Mesenchymal stem cell (in vitro differentiated cells and primary cell): ENCODE data around the gene TPST2.

ENCODE experiments used
- DNase-seq: peaks from one replicate; pipeline ENCODE4 v3.0.0-alpha.2; 2013
- H2AFZ ChIP-seq: one replicate; pipeline ENCODE4 v1.6.1; 2013; ENCODE audit warnings: low read depth, mild to moderate bottlenecking, control low read depth, inconsistent platforms, low read length, moderate library complexity
- H2AK5ac ChIP-seq: 2 replicates; pipeline ENCODE4 v1.6.1; 2013; ENCODE audit warnings: low read length, moderate library complexity, mild to moderate bottlenecking, inconsistent platforms; ENCODE audit not compliant: severe bottlenecking
- H2BK120ac ChIP-seq: one replicate; pipeline ENCODE4 v1.6.1; 2013; ENCODE audit warnings: low read depth, mild to moderate bottlenecking, inconsistent platforms, low read length, moderate library complexity
- H2BK12ac ChIP-seq, 2 experiments: one replicate each; pipeline ENCODE4 v1.6.1; 2013; ENCODE audit warnings: inconsistent platforms in 2 of 2, low read length in 2 of 2, mild to moderate bottlenecking in 2 of 2, moderate library complexity in 2 of 2, control low read depth in 1 of 2
- H2BK15ac ChIP-seq: one replicate; pipeline ENCODE4 v1.6.1; 2013; ENCODE audit warnings: mild to moderate bottlenecking, low read depth, inconsistent platforms; ENCODE audit not compliant: poor library complexity, severe bottlenecking
- H2BK5ac ChIP-seq: 2 replicates; pipeline ENCODE4 v1.6.1; 2013; ENCODE audit warnings: low read depth, mild to moderate bottlenecking, low read length, control low read depth, inconsistent platforms; ENCODE audit not compliant: poor library complexity, severe bottlenecking
- H3K14ac ChIP-seq, 2 experiments: one replicate each; pipeline ENCODE4 v1.6.1; 2013; ENCODE audit warnings: inconsistent platforms in 2 of 2, low read length in 2 of 2, control low read depth in 1 of 2, mild to moderate bottlenecking in 1 of 2, moderate library complexity in 1 of 2
- H3K18ac ChIP-seq, 2 experiments: one replicate each; pipeline ENCODE4 v1.6.1; 2013; ENCODE audit warnings: inconsistent platforms in 2 of 2, low read length in 2 of 2, control low read depth in 1 of 2, low read depth in 1 of 2, mild to moderate bottlenecking in 1 of 2
- H3K23ac ChIP-seq, 2 experiments: one replicate each; pipeline ENCODE4 v1.6.1; 2013; ENCODE audit warnings: inconsistent platforms in 2 of 2, low read length in 2 of 2, mild to moderate bottlenecking in 2 of 2, moderate library complexity in 2 of 2, control low read depth in 1 of 2
- H3K27ac ChIP-seq: 2 replicates; pipeline ENCODE4 v1.5.1; 2013; ENCODE audit warnings: mild to moderate bottlenecking, moderate library complexity, low read length, control low read depth, inconsistent platforms; ENCODE audit not compliant: poor library complexity, severe bottlenecking
- H3K27me3 ChIP-seq, 2 experiments: 2 replicates each; pipeline versions ENCODE4 v1.6.1 to v1.7.0; 2013; ENCODE audit warnings: low read length in 2 of 2, mild to moderate bottlenecking in 2 of 2, moderate library complexity in 2 of 2, control low read depth in 1 of 2, inconsistent platforms in 1 of 2; ENCODE audit not compliant: control insufficient read depth in 1 of 2, insufficient read depth in 1 of 2
- H3K36me3 ChIP-seq, 2 experiments: 2 replicates each; pipeline versions ENCODE4 v1.6.1 to v1.7.0; 2013; ENCODE audit warnings: low read length in 2 of 2, control low read depth in 1 of 2, inconsistent platforms in 1 of 2, low read depth in 1 of 2, mild to moderate bottlenecking in 1 of 2; ENCODE audit not compliant: insufficient read depth in 2 of 2, control insufficient read depth in 1 of 2
- H3K4ac ChIP-seq, 2 experiments: one replicate each; pipeline ENCODE4 v1.6.1; 2013; ENCODE audit warnings: inconsistent platforms in 2 of 2, low read length in 2 of 2, mild to moderate bottlenecking in 2 of 2, moderate library complexity in 2 of 2, control low read depth in 1 of 2, low read depth in 1 of 2
- H3K4me1 ChIP-seq: 2 replicates; pipeline ENCODE4 v1.6.1; 2013; ENCODE audit warnings: low read depth, low read length, control low read depth; ENCODE audit not compliant: control insufficient read depth, insufficient read depth
- H3K4me2 ChIP-seq: 2 replicates; pipeline ENCODE4 v1.6.1; 2013; ENCODE audit warnings: low read length, mild to moderate bottlenecking, inconsistent platforms; ENCODE audit not compliant: poor library complexity, severe bottlenecking
- H3K4me3 ChIP-seq, 2 experiments: 2 replicates each; pipeline versions ENCODE4 v1.5.1 to v1.7.0; 2013; ENCODE audit warnings: low read length in 2 of 2, mild to moderate bottlenecking in 2 of 2, control low read depth in 1 of 2, low read depth in 1 of 2; ENCODE audit not compliant: insufficient read depth in 1 of 2
- H3K79me1 ChIP-seq: replicated peaks from 2 replicates; pipeline ENCODE4 v1.6.1; 2013; ENCODE audit warnings: mild to moderate bottlenecking, control low read depth, low read length, inconsistent platforms; ENCODE audit not compliant: poor library complexity, severe bottlenecking
- H3K9ac ChIP-seq: 2 replicates; pipeline ENCODE4 v1.7.0; 2013; ENCODE audit warnings: mild to moderate bottlenecking, low read length, moderate library complexity
- H3K9me3 ChIP-seq: 2 replicates; pipeline ENCODE4 v1.7.0; 2013; ENCODE audit warnings: mild to moderate bottlenecking, low read length; ENCODE audit not compliant: control insufficient read depth
- H4K8ac ChIP-seq: one replicate; pipeline ENCODE4 v1.6.1; 2013; ENCODE audit warnings: inconsistent platforms, mild to moderate bottlenecking, low read length, moderate library complexity
- H4K91ac ChIP-seq: one replicate; pipeline ENCODE4 v1.6.1; 2013; ENCODE audit warnings: mild to moderate bottlenecking, low read length, inconsistent platforms
- WGBS: methylation state at CpG from one replicate; pipeline ENCODE4 v1.1.7; 2013; ENCODE audit warnings: mixed read lengths; 5-methylcytosine and 5-hydroxymethylcytosine counted together

TPST2 gene

GRCh38 chr22:26483439-26484359, 106.2 kb downstream of the TPST2 start, which contains the start of the genes HPS4 and SRRD:
HPS4 (minus strand) TSS chr22:26483783; CDS start chr22:26481762, 2,021 bp downstream.
SRRD (plus strand) TSS chr22:26483877; CDS start chr22:26483891, 14 bp downstream.
- peak within 1 kb of the TSS; percentile 25 for H2AK5ac ChIP-seq
- peak within 1 kb of the TSS; percentile 90 for H2BK5ac ChIP-seq
- H3K4me3 ChIP-seq: peak within 1 kb of the TSS; percentile 86 to 87
- peaks cover 3 to 37% of the 10 kb centered on the region in 2 experiments for H3K36me3 ChIP-seq
- peak within 1 kb of the TSS in 1 of 2 experiments; percentile 94 for H3K14ac ChIP-seq
- H4K91ac ChIP-seq: peak within 1 kb of the TSS; percentile 83
- H3K27ac ChIP-seq: peak within 1 kb of the TSS; percentile 71
- H3K9me3 ChIP-seq: no peaks in the 10 kb centered on the region
- peak within 1 kb of the TSS; percentile 96 for H4K8ac ChIP-seq
- H3K79me1 ChIP-seq: peaks cover 28% of the 10 kb centered on the region
- peak within 1 kb of the TSS in 1 of 2 experiments; percentile 22 for H2BK12ac ChIP-seq
- peak within 1 kb of the TSS; percentile 94 to 98 for H3K18ac ChIP-seq
- DNase-seq: peak; percentile 91
- under 1% methylated on average over 79 of the region's 85 CpGs for WGBS
- peak within 1 kb of the TSS; percentile 98 to 99 for H3K4ac ChIP-seq
- H2AFZ ChIP-seq: peak within 1 kb of the TSS; percentile 72
- H3K4me1 ChIP-seq: peaks cover 11% of the 10 kb centered on the region
- H3K23ac ChIP-seq: peak within 1 kb of the TSS in 1 of 2 experiments; percentile 29
- peak within 1 kb of the TSS; percentile 64 for H2BK120ac ChIP-seq
- H2BK15ac ChIP-seq: peak within 1 kb of the TSS; percentile 93
- H3K27me3 ChIP-seq: no peaks in the 10 kb centered on the region
- peak within 1 kb of the TSS; percentile 96 for H3K4me2 ChIP-seq
- H3K9ac ChIP-seq: peak within 1 kb of the TSS; percentile 98

DNA sequence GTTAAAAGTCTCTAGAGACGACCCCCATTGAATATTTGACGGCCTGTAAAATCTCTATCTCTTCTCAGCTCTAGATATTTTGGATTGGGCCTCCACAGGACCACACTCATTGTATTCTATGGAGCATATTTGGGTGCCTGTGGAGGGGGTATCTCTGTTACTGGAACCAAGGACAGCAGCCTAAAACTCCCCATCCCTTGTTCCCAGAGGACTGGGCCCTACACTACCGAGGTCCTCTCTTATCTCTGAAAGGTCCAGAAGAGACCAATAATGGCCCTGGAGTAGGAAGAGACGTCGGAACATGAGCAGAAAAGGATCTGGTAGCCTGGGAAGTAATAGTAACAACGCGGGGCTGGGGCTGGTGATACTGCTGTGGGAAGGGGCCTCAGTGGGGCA, 106.9 kb downstream of the TPST2 start:
- peaks cover 3 to 33% of the 10 kb centered on the region in 2 experiments for H3K36me3 ChIP-seq
- peak overlapping the region; percentile 71 for H3K27ac ChIP-seq
- H3K9ac ChIP-seq: peak overlapping the region; percentile 98
- H2BK5ac ChIP-seq: peak overlapping the region; percentile 90
- peak overlapping the region in 1 of 2 experiments; percentile 29 for H3K23ac ChIP-seq
- H3K18ac ChIP-seq: peak overlapping the region; percentile 94 to 98
- peak overlapping the region; percentile 86 to 87 for H3K4me3 ChIP-seq
- H4K91ac ChIP-seq: peak overlapping the region; percentile 83
- peak overlapping the region; percentile 96 for H3K4me2 ChIP-seq
- H3K4me1 ChIP-seq: peaks cover 11% of the 10 kb centered on the region
- H2BK15ac ChIP-seq: peak overlapping the region; percentile 93
- no peaks in the 10 kb centered on the region for H3K27me3 ChIP-seq
- peak overlapping the region; percentile 25 for H2AK5ac ChIP-seq
- peak overlapping the region; percentile 72 for H2AFZ ChIP-seq
- no peak overlapping the region for H2BK120ac ChIP-seq
- H2BK12ac ChIP-seq: no peak overlapping the region
- no peaks in the 10 kb centered on the region for H3K9me3 ChIP-seq
- H3K14ac ChIP-seq: peak overlapping the region in 1 of 2 experiments; percentile 94
- DNase-seq: no peak
- WGBS: 13% methylated on average over 6 of the region's 7 CpGs
- peak overlapping the region; percentile 96 for H4K8ac ChIP-seq
- peak overlapping the region; percentile 98 to 99 for H3K4ac ChIP-seq
- peaks cover 25% of the 10 kb centered on the region for H3K79me1 ChIP-seq

GRCh38 chr22:26482161-26482560, 107.8 kb downstream of the TPST2 start:
- no peak overlapping the region for H2AK5ac ChIP-seq
- peaks cover 3 to 35% of the 10 kb centered on the region in 2 experiments for H3K36me3 ChIP-seq
- no peak overlapping the region for H2BK5ac ChIP-seq
- no peak overlapping the region for H3K23ac ChIP-seq
- no peak overlapping the region for H4K8ac ChIP-seq
- H3K9me3 ChIP-seq: no peaks in the 10 kb centered on the region
- H3K9ac ChIP-seq: peak overlapping the region; percentile 98
- H3K4ac ChIP-seq: no peak overlapping the region
- no peak overlapping the region for H2AFZ ChIP-seq
- peak overlapping the region in 1 of 2 experiments; percentile 87 for H3K4me3 ChIP-seq
- no peak overlapping the region for H2BK12ac ChIP-seq
- H3K79me1 ChIP-seq: peaks cover 23% of the 10 kb centered on the region
- H3K18ac ChIP-seq: no peak overlapping the region
- H3K4me2 ChIP-seq: no peak overlapping the region
- no peak overlapping the region for H3K27ac ChIP-seq
- H2BK15ac ChIP-seq: no peak overlapping the region
- H2BK120ac ChIP-seq: no peak overlapping the region
- H3K14ac ChIP-seq: no peak overlapping the region
- DNase-seq: no peak
- peaks cover 11% of the 10 kb centered on the region for H3K4me1 ChIP-seq
- H4K91ac ChIP-seq: no peak overlapping the region
- H3K27me3 ChIP-seq: no peaks in the 10 kb centered on the region
- 81% methylated on average over 5 of the region's 5 CpGs for WGBS

DNA sequence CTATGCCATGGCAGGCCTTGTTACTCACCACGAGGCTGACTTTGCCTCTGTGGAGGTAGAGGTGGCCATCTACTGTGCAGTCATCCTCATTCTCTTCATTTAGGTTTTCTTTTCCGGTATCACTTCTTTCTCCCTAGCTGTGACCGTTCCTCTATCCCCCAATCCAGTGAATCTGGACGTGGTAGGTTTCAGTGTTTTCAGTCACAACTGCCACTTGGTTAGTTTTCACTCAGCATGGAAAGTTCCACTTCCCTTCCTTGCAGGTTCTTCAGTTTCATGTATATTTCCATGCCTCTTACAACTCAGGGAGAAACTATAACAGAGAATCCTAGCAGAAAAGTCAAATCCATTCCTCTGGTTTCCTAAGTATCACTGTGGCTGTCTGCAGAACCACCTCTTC, 108.2 kb downstream of the TPST2 start:
- DNase-seq: no peak
- Histone ChIP-seq H3K4me3 (no peak overlapping the region), H3K23ac (no peak overlapping the region), H2AFZ (no peak overlapping the region), H3K9me3 (no peaks in the 10 kb centered on the region), H3K4me1 (peaks cover 11% of the 10 kb centered on the region), H3K18ac (no peak overlapping the region), H3K27ac (no peak overlapping the region), H3K14ac (no peak overlapping the region), H3K4ac (no peak overlapping the region), H3K4me2 (no peak overlapping the region), H3K27me3 (no peaks in the 10 kb centered on the region), H2BK5ac (no peak overlapping the region), H4K8ac (no peak overlapping the region), H3K79me1 (peaks cover 23% of the 10 kb centered on the region), H2BK12ac (no peak overlapping the region), H4K91ac (no peak overlapping the region), H2BK15ac (no peak overlapping the region), H2AK5ac (no peak overlapping the region), H3K36me3 (peaks cover 3 to 39% of the 10 kb centered on the region in 2 experiments), H2BK120ac (no peak overlapping the region), H3K9ac (peak overlapping the region; percentile 98)
- WGBS: 97% methylated on average over 4 of the region's 4 CpGs
